CD4-positive, alpha-beta T cell (primary cell): Measurements from ENCODE around the gene PSAPL1. TPM values are rescaled to one million over a fixed set of nuclear protein-coding genes. Genes with fewer than 3 reads are reported as not detected.

Experiments used
- ATAC-seq: fragments of 200-7000 bp; cut with Tn5 transposase; one replicate; pipeline ENCODE4 v1.10.0; 2022; ENCODE audit warnings: mild to moderate bottlenecking; ENCODE audit not compliant: poor library complexity
- CTCF ChIA-PET: fragments of 350-600 bp; sonication (Branson Sonifier 250); formaldehyde crosslinking; loops from one replicate; lab custom pipeline; 2021; ENCODE audit warnings: antibody characterized with exemption, inconsistent platforms; lab: Charles Lee
- POLR2A ChIA-PET: fragments of 350-600 bp; sonication (Branson Sonifier 250); formaldehyde crosslinking; loops from one replicate; lab custom pipeline; 2021; ENCODE audit warnings: antibody characterized with exemption, inconsistent platforms; lab: Charles Lee
- DNase-seq, 14 experiments: peaks; one replicate each; pipeline ENCODE4 v3.0.0-alpha.2; 2013 to 2020; ENCODE audit warnings: mixed read lengths in 2 of 14
- H3K27ac ChIP-seq, 2 donors: one replicate each; pipeline versions ENCODE4 v1.5.1 to v1.7.0; 2013; ENCODE audit warnings: low read length in 2 of 2, low read depth in 1 of 2, mild to moderate bottlenecking in 1 of 2
- H3K27me3 ChIP-seq, 2 experiments: 1 replicate in 1 of 2; 2 replicates in 1 of 2; pipeline versions ENCODE4 v1.6.1 to v1.7.0; 2013; ENCODE audit warnings: low read length in 2 of 2, control low read depth in 1 of 2, mild to moderate bottlenecking in 1 of 2, moderate library complexity in 1 of 2; ENCODE audit not compliant: insufficient read depth in 2 of 2, control insufficient read depth in 1 of 2
- H3K36me3 ChIP-seq: one replicate; pipeline ENCODE4 v1.6.1; 2013; ENCODE audit warnings: low read length, control low read depth; ENCODE audit not compliant: insufficient read depth
- H3K4me1 ChIP-seq: one replicate; pipeline ENCODE4 v1.6.1; 2013; ENCODE audit warnings: low read length, control low read depth; ENCODE audit not compliant: insufficient read depth
- H3K4me3 ChIP-seq: one replicate; pipeline ENCODE4 v1.5.1; 2013; ENCODE audit warnings: mild to moderate bottlenecking, low read length, moderate library complexity
- H3K9me3 ChIP-seq, 2 experiments: 1 replicate in 1 of 2; 2 replicates in 1 of 2; pipeline versions ENCODE4 v1.6.1 to v1.7.0; 2013; ENCODE audit warnings: low read length in 2 of 2, mild to moderate bottlenecking in 2 of 2, control low read depth in 1 of 2, moderate library complexity in 1 of 2; ENCODE audit not compliant: control insufficient read depth in 1 of 2, insufficient read depth in 1 of 2
- H3K27ac Mint-ChIP-seq: one replicate; pipeline ENCODE4 v1.8.0; 2020; ENCODE audit warnings: mixed read lengths
- H3K27me3 Mint-ChIP-seq: one replicate; pipeline ENCODE4 v1.8.0; 2021; ENCODE audit warnings: mixed read lengths
- H3K36me3 Mint-ChIP-seq: one replicate; pipeline ENCODE4 v1.8.0; 2021; ENCODE audit warnings: low read depth, mixed read lengths
- H3K4me1 Mint-ChIP-seq: one replicate; pipeline ENCODE4 v1.8.0; 2021; ENCODE audit warnings: low read depth, mixed read lengths
- H3K4me3 Mint-ChIP-seq: one replicate; pipeline ENCODE4 v1.8.0; 2020; ENCODE audit warnings: mild to moderate bottlenecking, mixed read lengths
- H3K9me3 Mint-ChIP-seq: one replicate; pipeline ENCODE4 v1.8.0; 2020; ENCODE audit warnings: mixed read lengths
- CTCF ChIP-seq: fragments of 200-600 bp; IDR thresholded peaks from one replicate; pipeline ENCODE4 v1.8.0; 2022; ENCODE audit warnings: antibody characterized with exemption, mild to moderate bottlenecking
- intact Hi-C, 2 experiments: fragments of 100-400 bp; cut with DNase I in 1 of 2; cut with micrococcal nuclease in 1 of 2; formaldehyde crosslinking; loops; one replicate each; pipeline versions ENCODE4 v1.15.1 to v1.9.0; 2023 to 2025; cut with DNase I, micrococcal nuclease
- total RNA-seq, 174 experiments: library from RNA in 2 of 174; stranded (reverse) in 2 of 174; gene quantifications; one replicate each; pipeline ENCODE4 v1.2.3 and lab custom pipeline; 2021 to 2026

PSAPL1 gene
- total RNA-seq, 2 experiments from 2014 or later: not detected

- ChIA-PET CTCF (no interaction called here), POLR2A (no interaction called here)
These were observed 16.7 kb upstream of the PSAPL1 start for GRCh38 chr4:7451434-7451789.

DNA sequence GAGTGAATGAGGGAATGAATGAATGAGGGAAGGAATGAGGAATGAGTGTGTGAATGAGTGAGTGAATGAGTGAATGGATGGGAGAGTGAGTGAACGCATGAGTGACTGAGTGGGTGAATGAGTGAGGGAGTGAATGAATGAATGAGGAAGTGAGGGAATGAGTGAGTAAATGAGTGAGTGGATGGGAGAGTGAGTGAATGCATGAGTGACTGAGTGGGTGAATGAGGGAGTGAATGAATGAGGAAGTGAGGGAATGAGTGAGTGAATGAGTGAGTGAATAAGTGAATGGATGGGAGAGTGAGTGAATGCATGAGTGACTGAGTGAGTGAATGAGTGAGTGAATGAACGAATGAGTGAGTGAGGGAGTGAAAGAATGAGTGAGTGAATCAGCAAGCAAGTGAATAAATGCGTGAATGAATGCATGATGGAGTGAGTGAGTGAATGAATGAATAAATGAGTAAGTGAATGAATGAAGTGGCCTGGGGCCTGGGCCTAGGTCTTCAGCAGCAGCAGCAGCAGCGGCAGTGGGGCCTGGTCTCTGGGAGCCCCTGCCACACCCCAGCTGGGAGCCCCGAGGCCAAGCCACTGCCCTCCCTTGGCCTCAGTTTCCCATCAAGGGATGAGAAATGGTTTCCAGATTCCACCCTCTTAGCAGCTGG is 16.2 kb upstream of the PSAPL1 start:
- Histone ChIP-seq H3K4me1 (no peaks in the 10 kb centered on the region), H3K36me3 (no peaks in the 10 kb centered on the region), H3K9me3 (peaks cover 0 to 18% of the 10 kb centered on the region in 2 experiments), H3K4me3 (no peak overlapping the region), H3K27ac (no peak overlapping the region), H3K27me3 (peaks cover 0 to 4% of the 10 kb centered on the region in 2 experiments)
- H3K9me3 Mint-ChIP-seq: no peaks in the 10 kb centered on the region
- ChIA-PET POLR2A (no interaction called here), CTCF (no interaction called here)
- DNase-seq (no peak), ATAC-seq (no peak)
- H3K27me3 Mint-ChIP-seq: no peaks in the 10 kb centered on the region
- no peaks in the 10 kb centered on the region for H3K4me1 Mint-ChIP-seq
- no peak for TF ChIP-seq CTCF
- H3K27ac Mint-ChIP-seq: no peak overlapping the region
- no peaks in the 10 kb centered on the region for H3K36me3 Mint-ChIP-seq
- H3K4me3 Mint-ChIP-seq: no peak overlapping the region
- intact Hi-C loops: no loop called here

More at GRCh38 chr4:7451434-7451789, 16.7 kb upstream of the PSAPL1 start:
- H3K36me3 ChIP-seq: no peaks in the 10 kb centered on the region
- no peak for DNase-seq
- peaks cover 0 to 18% of the 10 kb centered on the region in 2 experiments for H3K9me3 ChIP-seq
- no peaks in the 10 kb centered on the region for H3K4me1 Mint-ChIP-seq
- no peak for ATAC-seq
- no peaks in the 10 kb centered on the region for H3K4me1 ChIP-seq
- H3K27ac ChIP-seq: no peak overlapping the region
- no peaks in the 10 kb centered on the region for H3K27me3 Mint-ChIP-seq
- no peak overlapping the region for H3K4me3 ChIP-seq
- H3K27ac Mint-ChIP-seq: no peak overlapping the region
- intact Hi-C loops: no loop called here
- no peaks in the 10 kb centered on the region for H3K9me3 Mint-ChIP-seq
- no peaks in the 10 kb centered on the region for H3K36me3 Mint-ChIP-seq
- peaks cover 0 to 1% of the 10 kb centered on the region in 2 experiments for H3K27me3 ChIP-seq
- no peak for TF ChIP-seq CTCF
- no peak overlapping the region for H3K4me3 Mint-ChIP-seq

DNA sequence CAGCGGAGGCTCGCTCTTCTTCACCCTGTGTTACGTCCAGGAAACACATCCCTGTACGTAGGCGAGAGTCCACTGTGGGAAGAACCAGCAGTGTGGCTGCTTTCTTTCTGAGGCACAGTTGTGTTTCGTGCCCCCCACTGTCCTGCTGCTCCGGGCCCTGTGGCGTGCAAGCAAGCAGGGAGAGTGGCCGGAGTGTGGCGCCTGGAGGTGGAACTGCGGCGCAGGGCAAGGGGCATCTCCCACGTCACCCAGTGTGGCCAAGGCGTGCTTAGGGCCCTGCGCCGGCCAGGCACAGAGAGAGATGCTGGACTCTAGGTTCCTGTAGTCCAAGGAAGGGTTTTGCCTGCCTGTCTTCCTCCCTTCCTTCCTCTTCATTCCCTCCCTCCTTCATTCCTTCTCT is 13.3 kb upstream of the PSAPL1 start:
- Histone ChIP-seq H3K9me3 (peaks cover 0 to 18% of the 10 kb centered on the region in 2 experiments), H3K27me3 (peaks cover 2 to 8% of the 10 kb centered on the region in 2 experiments), H3K36me3 (no peaks in the 10 kb centered on the region), H3K27ac (no peak overlapping the region), H3K4me3 (no peak overlapping the region), H3K4me1 (no peaks in the 10 kb centered on the region)
- no peak for DNase-seq
- ChIA-PET POLR2A (no interaction called here), CTCF (no interaction called here)
- no peaks in the 10 kb centered on the region for H3K9me3 Mint-ChIP-seq
- no peak overlapping the region for H3K4me3 Mint-ChIP-seq
- no peak for TF ChIP-seq CTCF
- peaks cover 18% of the 10 kb centered on the region for H3K27me3 Mint-ChIP-seq
- H3K36me3 Mint-ChIP-seq: no peaks in the 10 kb centered on the region
- H3K27ac Mint-ChIP-seq: no peak overlapping the region
- intact Hi-C loops: no loop called here
- H3K4me1 Mint-ChIP-seq: no peaks in the 10 kb centered on the region
- no peak for ATAC-seq
